ENCODE measurements around the gene FOXJ1.

Gene FOXJ1

DNA sequence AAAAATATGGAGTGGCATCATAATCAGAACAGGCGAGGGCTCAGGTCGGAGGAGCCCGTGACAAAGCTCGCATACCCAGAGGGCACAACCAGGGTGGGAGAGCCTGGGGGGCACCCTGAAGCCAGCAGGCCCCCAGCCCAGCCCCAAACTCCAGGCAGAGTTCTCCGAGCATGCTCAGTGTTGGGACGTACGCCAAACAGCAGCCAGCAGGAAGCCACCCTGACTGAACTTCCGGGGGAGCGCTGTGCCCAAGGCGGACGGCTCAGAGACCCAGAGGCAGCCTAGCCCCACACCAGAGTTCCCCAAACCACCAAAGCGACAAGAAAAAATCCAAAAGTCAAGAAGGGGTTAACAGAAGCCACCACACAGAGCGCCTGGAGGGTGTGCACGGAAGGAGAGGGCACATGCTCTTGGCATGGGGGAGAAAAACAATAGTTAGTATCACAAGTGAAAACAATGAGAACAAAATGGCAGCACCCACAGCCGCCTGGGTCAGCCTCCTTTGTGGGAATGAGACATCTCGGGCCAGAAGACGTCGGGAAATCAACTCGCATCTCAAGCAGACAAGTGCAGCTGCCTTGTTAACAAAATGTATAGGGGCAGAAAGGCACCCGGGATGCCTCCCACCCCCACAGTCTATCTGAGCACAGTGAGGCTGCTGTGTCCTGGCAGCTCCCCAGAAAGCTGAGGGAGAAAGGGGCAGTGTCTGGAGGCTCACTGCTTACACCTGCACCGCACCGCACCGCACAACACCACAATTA, 49.3 kb downstream of the FOXJ1 start:
- Histone ChIP-seq H3K27ac (ENCODE audit: low read depth in 2 of 2, low read length in 2 of 2) (no peak overlapping the region), H3K27me3 (ENCODE audit: control insufficient read depth in 2 of 2, insufficient read depth in 2 of 2, low read length in 2 of 2) (no peaks in the 10 kb centered on the region), H3K9ac (ENCODE audit: low read depth in 1 of 2, low read length in 2 of 2) (no peak overlapping the region), H3K9me3 (ENCODE audit: control insufficient read depth in 2 of 2, low read length in 2 of 2) (no peaks in the 10 kb centered on the region), H3K36me3 (ENCODE audit: control insufficient read depth in 2 of 2, insufficient read depth in 2 of 2, low read length in 2 of 2) (peaks cover 69 to 73% of the 10 kb centered on the region in 2 donors), H3K4me1 (ENCODE audit: control insufficient read depth in 2 of 2, insufficient read depth in 2 of 2, low read length in 2 of 2) (no peaks in the 10 kb centered on the region), H3K4me3 (ENCODE audit: low read length in 2 of 2) (no peak overlapping the region)

DNA sequence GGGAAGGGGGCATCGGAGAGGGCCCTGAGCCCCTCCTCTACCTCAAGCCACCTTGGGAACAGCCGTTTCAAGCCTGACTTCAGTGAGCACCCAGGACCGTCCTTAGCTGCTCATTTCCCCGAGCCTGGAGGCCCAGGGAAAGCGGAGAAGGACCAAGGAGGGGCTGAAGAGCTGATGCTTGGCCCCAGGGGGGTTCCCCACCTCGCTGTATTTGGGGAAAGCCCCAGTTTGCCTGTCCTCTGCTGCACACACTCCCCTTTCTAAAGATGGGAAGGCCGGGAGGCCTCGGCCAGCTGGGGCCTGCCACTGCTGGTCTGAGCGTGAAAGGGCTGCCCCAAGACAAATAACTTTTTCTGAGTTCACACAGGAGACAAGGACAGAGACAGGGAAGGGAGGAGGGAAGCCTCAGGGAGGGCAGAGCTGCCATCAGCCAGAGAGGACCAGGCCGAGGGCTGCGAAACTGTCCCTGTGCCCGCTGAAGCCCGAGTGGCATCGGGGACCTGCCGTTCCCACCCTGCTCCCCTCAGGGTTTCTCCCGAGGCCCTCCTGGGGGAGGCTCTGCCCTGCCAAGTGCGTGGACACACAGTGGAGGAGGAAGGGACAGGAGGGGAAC, 50.4 kb downstream of the FOXJ1 start:
- Histone ChIP-seq H3K4me1 (ENCODE audit: control insufficient read depth in 2 of 2, insufficient read depth in 2 of 2, low read length in 2 of 2) (no peaks in the 10 kb centered on the region), H3K36me3 (ENCODE audit: control insufficient read depth in 2 of 2, insufficient read depth in 2 of 2, low read length in 2 of 2) (peaks cover 72 to 75% of the 10 kb centered on the region in 2 donors), H3K9me3 (ENCODE audit: control insufficient read depth in 2 of 2, low read length in 2 of 2) (no peaks in the 10 kb centered on the region), H3K4me3 (ENCODE audit: low read length in 2 of 2) (no peak overlapping the region), H3K27me3 (ENCODE audit: control insufficient read depth in 2 of 2, insufficient read depth in 2 of 2, low read length in 2 of 2) (no peaks in the 10 kb centered on the region), H3K9ac (ENCODE audit: low read depth in 1 of 2, low read length in 2 of 2) (no peak overlapping the region), H3K27ac (ENCODE audit: low read depth in 2 of 2, low read length in 2 of 2) (no peak overlapping the region)

DNA sequence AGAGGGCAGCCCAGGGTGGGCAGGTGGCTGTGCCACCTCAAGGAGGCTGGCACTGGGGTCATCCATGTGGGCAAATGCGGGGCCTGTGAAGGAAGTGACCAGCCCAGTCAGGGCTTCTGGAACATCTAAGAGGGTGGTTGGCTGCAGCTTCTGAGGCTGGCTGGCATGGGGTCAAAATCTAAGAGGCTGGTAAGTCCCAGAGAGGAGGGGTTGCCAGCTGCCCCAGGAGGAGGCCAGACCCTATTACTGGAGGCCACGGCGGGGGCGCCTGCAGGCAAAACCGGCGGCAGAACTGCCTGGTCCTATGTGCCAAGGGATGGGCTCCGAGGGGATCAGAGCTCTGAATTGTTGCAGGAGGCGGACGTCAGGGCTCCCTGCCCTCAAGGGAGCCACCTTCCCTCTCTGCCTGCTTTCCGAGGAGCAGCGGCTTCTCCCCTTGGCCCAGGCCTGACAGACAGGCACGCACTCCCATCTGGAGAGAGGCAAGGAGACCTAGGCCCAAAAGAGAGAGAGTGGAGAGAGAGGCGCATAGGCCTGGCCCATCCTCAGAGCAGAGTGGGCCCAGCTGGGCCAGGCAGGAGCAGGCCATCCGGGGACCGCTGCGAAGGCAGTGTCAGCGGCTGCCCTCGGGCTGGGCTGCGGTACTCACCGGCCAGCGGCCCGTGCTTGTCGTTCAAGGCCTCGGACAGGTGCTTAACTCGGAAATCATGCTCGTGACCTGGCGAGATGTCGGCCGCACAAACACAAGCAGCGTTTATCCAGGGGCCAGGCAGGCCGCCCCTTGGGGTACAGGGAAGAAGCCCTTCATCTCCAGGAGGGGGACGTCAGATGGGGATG, 51.1 kb downstream of the FOXJ1 start:
- Histone ChIP-seq H3K9ac (ENCODE audit: low read depth in 1 of 2, low read length in 2 of 2) (no peak overlapping the region), H3K36me3 (ENCODE audit: control insufficient read depth in 2 of 2, insufficient read depth in 2 of 2, low read length in 2 of 2) (peaks cover 80 to 81% of the 10 kb centered on the region in 2 donors), H3K4me1 (ENCODE audit: control insufficient read depth in 2 of 2, insufficient read depth in 2 of 2, low read length in 2 of 2) (no peaks in the 10 kb centered on the region), H3K4me3 (ENCODE audit: low read length in 2 of 2) (no peak overlapping the region), H3K27ac (ENCODE audit: low read depth in 2 of 2, low read length in 2 of 2) (no peak overlapping the region), H3K27me3 (ENCODE audit: control insufficient read depth in 2 of 2, insufficient read depth in 2 of 2, low read length in 2 of 2) (no peaks in the 10 kb centered on the region), H3K9me3 (ENCODE audit: control insufficient read depth in 2 of 2, low read length in 2 of 2) (no peaks in the 10 kb centered on the region)

DNA sequence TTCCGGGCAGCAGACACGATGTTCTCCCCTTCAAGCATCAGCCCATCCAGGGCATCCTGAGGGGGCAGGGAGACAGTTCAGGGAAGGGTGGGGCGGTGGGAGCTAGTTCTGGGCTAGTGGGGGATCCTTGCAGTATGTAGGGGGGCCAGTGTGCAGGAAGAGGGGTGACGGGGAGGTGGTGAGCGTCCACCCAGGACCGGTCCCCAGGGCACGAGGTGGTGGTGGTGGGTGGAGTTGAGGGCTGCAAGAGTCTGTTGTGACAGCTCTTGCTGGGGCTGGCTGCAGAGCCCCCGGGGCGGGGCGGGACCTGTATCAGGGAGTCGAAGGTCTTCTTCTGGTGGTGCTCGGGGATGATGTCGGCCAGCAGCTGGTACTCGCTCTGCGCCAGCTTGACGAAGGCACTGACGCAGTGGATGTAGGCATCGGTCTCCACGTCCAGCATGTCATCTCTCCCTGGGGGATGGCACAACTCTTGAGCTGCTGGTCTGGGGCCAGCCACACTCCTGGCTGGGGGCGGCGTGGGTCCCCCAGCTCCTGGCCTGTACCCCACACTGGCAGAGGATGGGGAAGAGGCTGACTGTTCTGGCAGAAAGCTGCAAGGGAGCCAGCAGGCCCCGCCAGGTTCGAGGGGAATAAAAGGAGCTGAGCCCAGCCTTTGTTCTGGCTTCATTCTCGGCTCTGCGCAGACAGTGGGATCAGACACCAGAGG, 52.0 kb downstream of the FOXJ1 start:
- peaks cover 83 to 84% of the 10 kb centered on the region in 2 donors for H3K36me3 ChIP-seq (ENCODE audit: control insufficient read depth in 2 of 2, insufficient read depth in 2 of 2, low read length in 2 of 2)
- no peak overlapping the region for H3K9ac ChIP-seq (ENCODE audit: low read depth in 1 of 2, low read length in 2 of 2)
- H3K27ac ChIP-seq (ENCODE audit: low read depth in 2 of 2, low read length in 2 of 2), result no peak overlapping the region
- H3K4me1 ChIP-seq (ENCODE audit: control insufficient read depth in 2 of 2, insufficient read depth in 2 of 2, low read length in 2 of 2), result no peaks in the 10 kb centered on the region
- H3K4me3 ChIP-seq (ENCODE audit: low read length in 2 of 2), result no peak overlapping the region
- no peaks in the 10 kb centered on the region for H3K9me3 ChIP-seq (ENCODE audit: control insufficient read depth in 2 of 2, low read length in 2 of 2)
- H3K27me3 ChIP-seq (ENCODE audit: control insufficient read depth in 2 of 2, insufficient read depth in 2 of 2, low read length in 2 of 2), result no peaks in the 10 kb centered on the region

DNA sequence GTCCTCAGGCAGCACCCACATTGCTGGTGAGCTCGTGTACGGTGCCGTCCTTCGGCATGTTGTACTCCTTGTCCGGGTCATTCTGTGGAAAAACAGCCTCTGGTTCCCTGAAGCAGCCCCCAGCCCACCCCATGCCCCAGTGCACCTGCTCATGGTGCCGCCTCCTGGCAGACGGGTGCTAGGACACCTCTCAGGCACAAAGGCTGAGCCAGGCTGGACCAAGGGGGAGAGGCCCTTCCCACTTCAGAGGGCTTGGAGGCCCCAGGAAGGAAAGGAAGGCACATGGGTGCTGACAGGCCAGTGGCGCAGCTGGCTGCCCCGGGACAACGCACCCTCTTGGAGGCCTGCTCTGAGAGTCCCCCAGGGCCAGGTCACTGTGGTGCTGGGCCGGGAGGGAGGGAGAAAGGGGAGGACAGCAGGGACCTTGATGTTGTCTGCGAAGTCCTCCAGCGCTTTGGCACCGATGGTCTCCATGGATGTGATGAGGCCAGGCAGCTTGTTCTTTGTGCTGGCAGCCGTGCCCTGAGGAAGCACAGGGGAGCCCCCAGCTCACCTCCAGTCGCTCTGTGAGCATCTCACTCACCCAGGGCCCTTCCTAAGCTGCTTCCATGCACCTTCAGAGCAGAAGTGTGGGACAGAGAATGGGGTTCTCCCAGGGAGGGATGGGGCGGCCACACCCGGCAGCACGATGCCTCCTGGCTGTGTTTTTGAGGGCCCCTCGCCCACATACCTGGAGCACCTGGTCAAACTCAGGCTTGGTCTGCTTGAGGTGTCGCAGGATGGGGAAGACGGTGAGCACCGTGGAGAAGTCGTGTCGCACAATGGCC, 52.8 kb downstream of the FOXJ1 start:
- no peaks in the 10 kb centered on the region for H3K27me3 ChIP-seq (ENCODE audit: control insufficient read depth in 2 of 2, insufficient read depth in 2 of 2, low read length in 2 of 2)
- no peak overlapping the region for H3K9ac ChIP-seq (ENCODE audit: low read depth in 1 of 2, low read length in 2 of 2)
- no peaks in the 10 kb centered on the region for H3K4me1 ChIP-seq (ENCODE audit: control insufficient read depth in 2 of 2, insufficient read depth in 2 of 2, low read length in 2 of 2)
- H3K9me3 ChIP-seq (ENCODE audit: control insufficient read depth in 2 of 2, low read length in 2 of 2), result no peaks in the 10 kb centered on the region
- H3K27ac ChIP-seq (ENCODE audit: low read depth in 2 of 2, low read length in 2 of 2), result no peak overlapping the region
- no peak overlapping the region for H3K4me3 ChIP-seq (ENCODE audit: low read length in 2 of 2)
- peaks cover 82% of the 10 kb centered on the region in 2 donors for H3K36me3 ChIP-seq (ENCODE audit: control insufficient read depth in 2 of 2, insufficient read depth in 2 of 2, low read length in 2 of 2)

DNA sequence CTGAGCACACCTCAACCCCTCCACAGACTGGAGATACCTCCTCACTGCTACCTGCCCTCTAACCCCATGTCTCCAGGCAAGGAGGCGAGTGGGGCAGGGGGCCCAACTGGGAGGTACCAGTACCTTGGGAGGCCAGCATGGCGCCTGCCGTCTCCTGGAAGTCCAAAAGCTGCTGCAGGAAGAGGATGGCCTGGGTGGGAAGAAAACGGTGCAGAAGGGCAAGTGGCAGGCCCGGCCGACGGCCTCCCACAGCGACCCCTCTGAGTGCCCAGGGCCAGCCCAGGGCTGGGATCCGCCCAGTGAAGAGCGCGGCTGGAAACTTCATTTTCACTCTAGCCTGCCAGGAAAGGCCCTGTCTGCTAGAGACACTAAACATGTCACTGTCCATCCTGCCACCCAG, 53.5 kb downstream of the FOXJ1 start:
- Histone ChIP-seq H3K36me3 (ENCODE audit: control insufficient read depth in 2 of 2, insufficient read depth in 2 of 2, low read length in 2 of 2) (peaks cover 75 to 78% of the 10 kb centered on the region in 2 donors), H3K27me3 (ENCODE audit: control insufficient read depth in 2 of 2, insufficient read depth in 2 of 2, low read length in 2 of 2) (no peaks in the 10 kb centered on the region), H3K9ac (ENCODE audit: low read depth in 1 of 2, low read length in 2 of 2) (no peak overlapping the region), H3K27ac (ENCODE audit: low read depth in 2 of 2, low read length in 2 of 2) (no peak overlapping the region), H3K9me3 (ENCODE audit: control insufficient read depth in 2 of 2, low read length in 2 of 2) (no peaks in the 10 kb centered on the region), H3K4me3 (ENCODE audit: low read length in 2 of 2) (no peak overlapping the region), H3K4me1 (ENCODE audit: control insufficient read depth in 2 of 2, insufficient read depth in 2 of 2, low read length in 2 of 2) (no peaks in the 10 kb centered on the region)

DNA sequence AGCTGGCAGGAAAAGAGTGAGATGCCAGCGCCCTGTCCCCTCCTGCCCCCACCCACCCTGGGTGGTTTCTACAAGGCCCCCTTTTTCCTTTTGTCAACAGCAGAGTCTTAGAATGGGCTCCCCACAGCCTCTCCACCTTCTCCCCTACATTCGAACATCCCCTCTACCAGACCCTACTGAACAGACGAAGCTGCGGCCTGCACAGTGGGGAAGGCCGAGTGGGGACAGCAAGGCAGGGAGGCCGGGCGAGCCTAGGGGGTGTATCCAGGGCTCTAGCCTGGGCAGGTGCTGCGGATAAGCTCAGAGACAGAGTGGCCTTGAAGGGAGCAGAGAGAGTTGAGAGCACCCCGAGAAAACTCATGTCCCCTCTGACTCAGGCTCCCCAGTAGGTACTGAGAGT, 54.7 kb downstream of the FOXJ1 start:
- Histone ChIP-seq H3K9me3 (ENCODE audit: control insufficient read depth in 2 of 2, low read length in 2 of 2) (no peaks in the 10 kb centered on the region), H3K27ac (ENCODE audit: low read depth in 2 of 2, low read length in 2 of 2) (no peak overlapping the region), H3K27me3 (ENCODE audit: control insufficient read depth in 2 of 2, insufficient read depth in 2 of 2, low read length in 2 of 2) (no peaks in the 10 kb centered on the region), H3K36me3 (ENCODE audit: control insufficient read depth in 2 of 2, insufficient read depth in 2 of 2, low read length in 2 of 2) (peaks cover 67 to 75% of the 10 kb centered on the region in 2 donors), H3K9ac (ENCODE audit: low read depth in 1 of 2, low read length in 2 of 2) (no peak overlapping the region), H3K4me3 (ENCODE audit: low read length in 2 of 2) (no peak overlapping the region), H3K4me1 (ENCODE audit: control insufficient read depth in 2 of 2, insufficient read depth in 2 of 2, low read length in 2 of 2) (no peaks in the 10 kb centered on the region)

All from mucosa of rectum (tissue), 2 donors.